HG03457 (cell line): ENCODE data around the gene MAP3K20.
"Not testable (repeated sequence)": the region's sequence is repeated elsewhere in the genome, so short reads cannot be mapped to it uniquely, and the experiment has no call there.

Source experiments
- ATAC-seq: cut with Tn5 transposase; IDR thresholded peaks from one replicate; pipeline ENCODE4 v1.9.1; 2021; ENCODE audit warnings: moderate number of reproducible peaks; ENCODE audit not compliant: unreplicated experiment

Gene MAP3K20

DNA sequence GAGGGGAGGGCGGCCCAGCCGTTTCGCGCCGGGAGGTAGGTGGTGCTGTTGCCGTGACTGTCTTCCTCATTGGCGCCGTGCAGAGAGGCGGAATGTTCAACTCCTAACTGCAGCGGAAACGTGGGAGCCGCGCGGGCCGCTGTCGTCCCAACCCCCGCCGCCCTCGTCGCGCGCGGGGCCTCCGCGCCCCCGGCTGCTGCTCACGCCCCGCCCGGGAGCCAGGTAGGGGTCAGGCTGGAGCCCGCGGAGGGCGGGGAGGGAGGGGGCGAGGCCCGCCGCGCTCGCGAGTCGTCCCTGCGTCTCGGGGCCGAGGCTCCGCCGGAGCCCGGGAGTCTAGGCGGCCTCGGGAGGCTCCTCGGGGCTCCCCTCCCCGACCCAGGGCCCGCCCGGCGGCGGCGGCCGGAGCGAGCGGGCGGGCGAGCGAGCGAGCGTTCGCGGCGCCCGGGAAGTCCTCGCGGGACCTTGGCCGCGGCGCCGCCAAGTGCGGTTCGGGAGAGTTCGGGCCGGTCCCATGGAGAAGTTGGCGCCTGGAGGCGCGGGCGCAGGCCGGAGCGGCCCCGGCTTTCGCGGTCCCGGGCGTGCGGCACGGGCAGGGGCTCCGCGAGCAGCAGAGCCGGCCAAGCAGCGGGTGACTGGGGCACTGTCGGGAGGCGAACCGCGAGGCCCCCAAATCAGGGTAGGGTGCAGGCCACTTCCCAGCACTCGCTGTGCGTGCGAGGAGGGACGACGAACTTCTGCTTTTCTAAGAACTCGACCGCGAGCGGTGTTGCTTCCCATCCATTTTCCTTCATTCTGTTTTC lies at the start of gene MAP3K20:
TSS of gene MAP3K20 (plus strand) at position 66 of the 800 bp plus-strand sequence. CDS start 15,186 bp downstream, outside the sequence.
- peak; percentile 48 for ATAC-seq

DNA sequence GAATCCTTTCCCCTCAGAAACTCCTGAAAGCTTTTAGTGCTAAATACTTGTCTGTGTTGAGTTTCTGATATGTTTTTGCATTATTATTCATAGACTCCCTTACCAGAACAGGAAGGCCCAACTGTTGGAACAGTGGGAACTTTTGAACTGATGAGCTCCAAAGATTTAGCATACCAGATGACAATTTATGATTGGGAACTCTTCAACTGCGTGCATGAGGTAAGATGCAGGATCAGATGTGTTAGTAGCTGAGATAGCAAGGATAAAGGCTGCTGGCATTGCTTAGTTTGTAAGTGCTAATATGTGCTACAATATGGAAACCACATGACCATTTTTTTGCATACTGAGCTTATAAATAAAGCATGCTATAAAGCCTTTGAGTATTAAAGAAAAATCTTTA lies 49.2 kb upstream of the MAP3K20 start:
- no peak for ATAC-seq

DNA sequence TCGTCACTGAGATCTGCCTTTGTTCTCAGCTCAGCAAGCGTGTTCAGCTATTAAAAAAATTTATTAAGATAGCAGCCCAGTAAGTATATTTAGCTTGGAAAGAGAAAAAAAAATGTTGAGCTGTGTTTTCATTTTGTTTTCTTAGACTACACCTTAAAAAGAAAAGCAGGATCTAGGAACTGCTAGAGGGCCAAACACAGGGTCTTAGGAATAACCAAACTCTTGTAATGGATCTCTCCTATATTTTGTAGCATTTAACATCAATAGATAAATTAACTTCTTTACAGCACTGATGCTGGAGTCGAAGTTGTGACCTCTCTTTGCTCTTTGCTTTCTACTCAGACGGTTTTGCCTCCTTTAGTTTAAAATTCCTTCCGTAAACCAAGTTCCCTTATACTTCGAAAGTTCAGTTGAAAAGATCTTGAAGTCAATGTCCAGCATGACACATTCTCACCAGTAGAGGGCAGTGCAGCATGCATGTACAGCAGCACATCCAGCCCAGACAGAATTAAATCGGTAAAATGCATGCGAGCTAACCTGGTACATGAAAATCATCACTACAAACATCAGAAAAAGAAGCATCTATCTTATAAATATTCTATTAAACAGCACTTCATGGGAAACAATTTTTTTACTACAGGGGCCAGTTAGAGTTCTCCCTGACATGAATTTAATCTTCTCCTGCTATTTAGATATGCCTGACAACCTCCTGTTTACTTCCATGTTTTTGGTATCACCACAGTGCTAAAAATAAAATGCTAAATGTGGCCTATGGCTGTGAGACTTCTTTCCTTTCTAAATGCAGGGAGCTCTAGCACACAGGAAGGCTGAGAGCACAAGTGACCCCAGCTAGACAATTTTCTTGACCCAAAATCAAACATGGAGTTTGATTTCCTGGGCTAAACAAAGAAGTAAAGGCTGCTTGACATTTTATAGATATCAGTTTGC lies 48.2 kb upstream of the MAP3K20 start:
- ATAC-seq: no peak

DNA sequence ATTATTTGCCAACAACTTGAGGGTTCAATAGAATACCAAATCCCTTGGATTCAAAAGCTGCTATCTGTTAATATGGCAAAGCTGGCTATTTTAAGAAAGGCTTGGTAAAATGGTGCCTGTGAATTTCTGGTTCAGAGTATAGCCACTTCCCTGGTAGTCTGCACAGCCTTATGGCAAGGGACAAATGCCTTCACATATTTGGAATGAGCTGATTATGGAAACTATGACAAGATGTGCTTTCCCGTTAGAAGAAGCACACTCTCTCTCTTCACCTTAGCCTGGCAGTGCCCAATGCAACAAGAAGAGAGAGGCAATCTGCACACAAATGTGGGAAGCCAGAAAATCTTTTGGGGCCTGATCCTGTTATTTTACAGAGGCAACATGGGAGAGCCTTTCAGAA lies 47.5 kb upstream of the MAP3K20 start:
- no peak for ATAC-seq

DNA sequence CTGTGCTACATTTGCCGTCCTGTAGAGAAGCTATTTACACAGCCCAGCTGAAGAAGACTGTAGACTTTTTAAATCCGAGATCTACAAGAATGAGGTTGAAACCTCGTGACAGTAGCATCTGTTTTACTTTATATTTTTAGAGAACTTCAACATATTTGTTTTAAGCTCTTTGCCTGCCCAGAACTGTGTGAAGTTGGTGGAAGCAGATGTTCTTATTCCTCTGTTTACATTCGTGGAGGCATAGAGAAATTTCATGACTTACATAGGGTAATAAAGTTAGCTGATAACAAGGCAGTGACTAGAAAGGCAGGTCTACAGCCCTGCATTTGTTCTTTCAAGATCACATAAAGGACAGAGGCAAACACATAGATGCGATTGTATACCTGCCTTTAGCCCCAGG lies 47.0 kb upstream of the MAP3K20 start:
- no peak for ATAC-seq

DNA sequence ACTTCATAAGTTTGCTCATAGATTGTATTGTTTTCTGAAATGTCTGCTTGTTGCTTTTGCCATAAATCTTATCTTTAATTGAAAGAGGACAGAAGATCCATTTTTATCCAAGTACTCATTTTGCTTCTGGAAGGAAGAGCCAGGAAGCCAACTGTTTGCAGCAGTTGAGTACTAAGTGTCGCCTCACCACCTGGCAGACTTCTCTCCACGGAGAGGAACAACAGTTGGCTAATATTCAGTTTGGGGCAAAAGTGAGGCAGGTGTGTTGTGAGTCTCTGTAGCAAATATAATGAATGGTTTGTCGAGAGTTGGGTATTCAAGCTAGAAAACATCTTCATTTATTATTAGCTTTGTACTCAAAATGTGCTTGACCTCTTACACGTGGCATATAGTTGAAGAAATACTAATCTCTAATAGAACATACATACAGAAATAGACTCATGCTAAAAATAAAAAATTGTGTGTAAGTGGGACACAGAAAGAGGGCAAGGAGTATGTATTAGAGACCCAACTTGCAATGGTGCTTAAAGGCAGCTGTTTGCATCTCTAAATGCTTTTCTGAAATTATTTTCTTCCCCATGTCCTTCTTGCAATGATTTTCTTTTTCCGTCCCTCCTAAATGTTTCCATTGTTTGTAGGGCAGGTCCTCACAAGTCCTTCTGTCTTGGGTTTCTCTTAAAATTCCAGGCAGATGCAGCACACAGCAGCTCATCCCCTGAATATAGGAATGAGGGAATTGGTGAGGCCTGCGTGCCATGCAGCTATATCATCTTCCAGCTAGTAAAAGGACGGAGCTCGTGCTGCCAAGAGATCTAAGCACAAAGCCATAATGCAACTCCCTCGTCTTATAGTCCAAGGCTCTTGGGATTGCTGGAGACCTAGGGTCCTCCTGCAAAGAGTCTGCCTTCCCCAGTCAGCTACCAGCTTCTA lies 44.8 kb upstream of the MAP3K20 start:
- ATAC-seq: no peak

DNA sequence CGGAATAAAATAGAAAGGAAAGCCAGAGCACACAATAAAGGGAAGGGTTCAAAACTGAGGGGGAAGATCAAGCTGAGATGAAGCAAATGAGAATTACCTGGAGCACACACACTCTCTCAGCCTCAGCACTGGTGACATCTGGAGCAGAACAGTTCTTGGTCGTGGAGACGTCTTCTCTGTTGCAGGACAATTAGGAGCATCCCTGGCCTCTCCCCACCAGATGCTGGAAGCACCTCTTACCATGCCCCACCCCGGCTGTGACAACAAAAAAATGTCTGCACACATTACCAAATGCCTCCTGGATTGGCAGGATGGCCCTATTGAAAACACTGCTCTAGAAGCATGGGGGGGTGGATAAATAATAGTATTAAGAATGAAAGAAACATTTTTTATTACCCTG lies 43.6 kb upstream of the MAP3K20 start:
- no peak for ATAC-seq

DNA sequence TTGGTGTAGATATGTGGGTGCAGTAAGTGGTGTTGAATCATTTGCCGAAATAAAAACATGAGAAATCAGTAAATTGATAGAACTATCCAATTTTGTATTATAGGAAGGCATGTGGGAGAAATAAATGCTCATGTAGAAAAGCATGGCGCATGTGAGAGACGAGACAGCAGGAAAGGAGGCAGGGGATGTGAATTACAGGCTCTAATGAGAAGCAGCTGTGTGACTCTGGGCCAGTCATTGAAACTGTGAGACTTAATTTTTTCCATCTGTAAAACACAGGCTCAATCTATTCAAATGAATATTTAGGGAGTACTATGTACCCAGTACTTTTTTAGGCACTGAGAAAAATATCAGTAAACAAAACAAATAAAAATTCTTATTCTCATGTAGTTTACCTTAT lies 42.6 kb upstream of the MAP3K20 start:
- ATAC-seq: no peak

DNA sequence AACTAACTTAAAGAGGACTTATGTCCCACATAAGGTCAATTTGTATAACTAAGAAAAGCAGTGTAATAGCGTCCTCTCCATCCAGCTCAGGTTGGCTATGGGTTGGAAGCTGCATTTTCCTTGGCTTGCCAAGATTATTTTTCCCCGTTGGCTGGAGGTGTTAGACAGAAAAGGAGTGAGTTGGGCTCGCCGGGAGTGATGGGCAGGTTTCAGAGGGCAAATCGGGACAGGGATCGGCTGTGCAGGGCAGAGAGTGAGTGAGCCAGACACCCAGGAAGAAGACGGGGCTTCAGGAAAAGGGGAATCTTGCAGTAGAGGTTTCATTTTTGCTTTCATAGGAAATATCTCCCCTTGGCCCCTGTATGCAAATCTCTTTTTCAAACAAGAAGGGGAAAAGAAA lies 41.5 kb upstream of the MAP3K20 start:
- no peak for ATAC-seq

DNA sequence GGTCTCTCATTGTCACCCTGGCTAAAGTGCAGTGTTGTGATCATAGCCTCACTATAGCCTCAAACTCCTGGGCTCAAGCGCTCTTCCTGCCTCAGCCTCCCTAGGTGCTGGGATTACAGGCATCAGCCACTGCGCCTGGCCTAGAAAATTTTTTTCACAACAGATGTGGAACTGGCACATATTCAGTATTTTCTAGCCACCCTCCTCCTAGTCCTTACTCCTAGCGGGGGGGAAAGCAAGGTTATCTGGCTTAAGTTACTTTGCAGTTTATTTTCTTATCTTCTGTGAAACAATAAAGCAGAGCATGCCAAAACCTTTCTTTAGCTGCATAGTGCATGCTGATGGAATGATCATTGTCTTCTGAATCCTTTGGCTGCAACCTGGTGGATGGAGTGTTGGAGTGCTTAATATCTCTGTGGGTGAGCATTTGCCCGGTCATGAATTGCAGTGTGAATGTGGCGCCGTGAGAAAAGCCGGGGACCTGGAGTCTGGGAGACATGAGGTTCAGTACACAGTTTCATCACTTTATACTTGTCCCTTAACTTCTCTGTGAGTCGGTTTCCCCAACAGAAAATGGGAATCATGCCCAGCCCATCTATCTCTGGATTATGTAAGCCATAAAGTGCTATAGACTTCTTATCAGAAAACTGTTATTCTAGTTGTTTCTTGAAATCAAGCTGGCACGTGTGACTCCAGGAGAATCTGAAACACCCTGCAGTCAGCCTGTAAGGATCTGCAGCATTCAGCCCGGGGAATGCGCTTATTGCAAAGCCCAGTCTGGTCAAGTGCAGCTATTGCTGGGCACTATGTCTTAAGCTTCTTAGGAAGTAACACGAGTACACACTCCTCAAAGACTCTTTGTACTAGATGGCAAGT lies 38.2 kb upstream of the MAP3K20 start:
- no peak for ATAC-seq

DNA sequence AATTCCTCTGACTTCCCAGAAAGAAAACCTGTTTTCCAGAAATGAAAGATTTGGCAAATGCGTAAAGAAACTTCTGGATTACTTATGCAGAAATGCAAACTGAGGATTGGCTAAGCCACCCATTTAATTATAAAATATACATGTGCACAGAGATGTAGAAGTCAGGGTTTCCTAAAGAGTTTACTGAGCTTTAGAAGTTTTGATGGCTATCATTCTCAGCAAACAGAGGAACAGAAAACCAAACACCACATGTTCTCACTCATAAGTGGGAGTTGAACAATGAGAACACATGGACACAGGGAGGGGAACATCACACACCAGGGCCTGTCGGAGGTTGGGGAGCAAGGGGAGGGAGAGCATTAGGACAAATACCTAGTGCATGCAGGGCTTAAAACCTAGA lies 37.4 kb upstream of the MAP3K20 start:
- ATAC-seq: not testable (repeated sequence)

DNA sequence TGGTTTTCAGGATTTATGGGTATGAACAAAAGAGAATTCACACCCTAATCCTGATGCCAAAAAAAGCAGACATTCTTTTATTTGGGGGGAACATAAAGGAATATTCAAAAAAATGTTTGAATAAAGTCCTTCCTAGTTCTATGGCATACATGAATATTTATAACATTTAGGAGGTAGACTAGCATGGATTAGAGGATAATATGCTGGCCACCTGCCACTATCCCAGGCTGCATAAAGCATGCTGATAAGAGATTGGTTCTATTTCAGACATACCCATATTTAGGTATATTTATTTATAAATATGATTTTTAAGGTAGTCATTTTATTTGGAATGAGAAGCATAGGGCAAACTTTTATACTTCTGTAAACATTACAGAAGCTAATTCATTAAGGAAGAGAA lies 34.9 kb upstream of the MAP3K20 start:
- no peak for ATAC-seq

DNA sequence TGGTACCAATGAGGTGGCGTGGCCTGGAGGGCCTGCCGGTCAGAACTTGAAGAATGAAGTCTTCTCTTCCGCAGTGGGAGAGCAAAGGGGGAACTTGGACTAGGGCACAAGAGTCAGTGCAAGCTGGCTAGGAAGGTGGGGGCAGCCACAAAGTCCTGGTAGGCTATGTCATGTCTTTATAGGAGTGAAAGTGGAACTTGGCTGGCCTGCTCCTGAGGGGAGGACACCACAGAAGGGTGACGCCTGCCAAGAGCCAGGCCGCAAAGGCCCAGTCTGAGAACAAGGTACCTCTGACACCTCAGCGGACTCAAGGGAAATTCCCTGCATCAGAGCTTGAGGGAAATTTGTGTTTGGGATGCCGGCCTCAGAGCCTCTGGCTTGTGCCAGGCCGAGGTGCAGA lies 32.2 kb upstream of the MAP3K20 start:
- ATAC-seq: no peak

DNA sequence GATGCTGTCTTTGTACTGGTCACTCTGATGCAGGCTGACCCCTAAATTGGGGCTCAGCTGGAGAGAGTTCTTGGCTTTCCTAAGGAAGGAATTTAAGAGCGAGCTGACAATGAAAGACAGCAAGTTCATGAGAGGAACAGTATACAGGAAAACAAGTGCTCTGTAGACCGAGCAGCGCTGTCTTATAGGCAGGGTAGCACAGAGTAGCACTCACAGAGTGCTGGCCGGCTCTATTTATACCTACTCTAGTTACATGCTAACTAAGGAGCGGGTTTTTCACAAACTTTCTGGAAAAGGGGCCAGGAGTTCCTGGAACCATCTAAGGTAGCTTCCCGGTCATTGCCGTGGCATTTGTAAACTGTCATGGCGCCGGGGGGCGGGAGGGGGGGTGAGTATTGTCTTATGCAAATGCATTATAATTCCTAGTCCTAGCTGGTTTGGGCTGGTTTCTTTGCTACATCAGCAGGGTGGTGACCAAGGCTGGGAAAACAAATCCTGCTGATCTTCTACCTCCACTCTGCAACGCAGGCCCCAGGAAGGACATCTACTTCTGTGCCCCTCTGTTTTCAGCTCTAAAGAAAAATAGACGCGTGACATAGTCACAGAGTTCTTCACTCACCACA lies 31.6 kb upstream of the MAP3K20 start:
- no peak for ATAC-seq

DNA sequence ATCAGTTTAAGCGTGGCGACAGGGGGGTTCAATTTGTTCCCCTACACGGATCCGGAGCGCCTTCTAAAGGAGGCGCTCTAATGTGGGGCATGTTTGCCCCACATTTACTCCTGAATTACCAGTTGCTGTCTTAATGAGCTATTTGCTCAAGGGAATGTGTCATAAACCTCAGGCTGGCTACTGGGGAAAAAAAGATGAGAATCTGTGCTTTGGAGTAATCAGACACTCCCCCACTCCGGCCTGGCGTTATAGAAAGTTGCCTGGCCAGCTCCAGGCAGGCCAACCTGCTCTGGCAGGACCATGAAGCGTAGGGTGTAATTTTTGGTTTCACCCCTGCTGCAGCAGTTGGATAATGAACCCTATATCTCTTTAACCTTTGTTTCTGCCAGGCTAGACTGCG lies 31.0 kb upstream of the MAP3K20 start:
- ATAC-seq: no peak

DNA sequence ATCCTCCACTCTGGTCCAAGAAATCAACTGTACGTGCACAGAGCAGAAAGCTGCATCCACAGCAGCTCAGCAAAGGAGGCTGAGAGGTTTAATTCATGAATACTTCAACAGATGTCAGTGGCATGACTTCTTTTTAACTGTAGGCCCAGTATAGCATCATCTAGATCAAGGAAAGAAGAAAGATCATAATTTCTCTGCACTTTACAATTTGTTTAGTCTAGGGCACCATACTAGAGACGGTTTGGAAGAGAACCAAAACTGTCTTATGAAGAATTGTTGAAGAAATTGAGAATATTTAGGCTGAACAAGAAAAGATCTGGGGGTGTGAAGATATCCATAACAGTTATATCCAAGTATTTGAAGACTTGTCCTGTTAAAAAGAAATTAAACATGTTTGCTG lies 30.5 kb upstream of the MAP3K20 start:
- no peak for ATAC-seq

DNA sequence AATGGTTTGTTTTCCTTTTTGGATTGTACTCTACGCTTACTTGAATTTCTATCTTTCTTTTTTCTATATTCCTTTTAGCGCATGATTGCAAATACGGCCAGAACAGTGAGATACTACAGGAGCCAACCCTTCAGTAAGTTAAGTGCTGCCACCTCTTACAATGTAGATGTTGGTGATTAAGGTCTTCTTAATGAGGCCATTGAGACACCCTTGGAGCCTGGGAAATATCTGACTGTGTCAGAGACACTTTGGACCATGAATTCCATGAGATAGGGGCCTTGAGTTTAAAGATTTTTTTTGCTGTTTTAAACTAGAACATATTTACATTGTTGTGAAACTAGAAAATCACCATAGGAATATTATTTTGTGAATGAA lies 27.1 kb upstream of the MAP3K20 start:
- no peak for ATAC-seq

DNA sequence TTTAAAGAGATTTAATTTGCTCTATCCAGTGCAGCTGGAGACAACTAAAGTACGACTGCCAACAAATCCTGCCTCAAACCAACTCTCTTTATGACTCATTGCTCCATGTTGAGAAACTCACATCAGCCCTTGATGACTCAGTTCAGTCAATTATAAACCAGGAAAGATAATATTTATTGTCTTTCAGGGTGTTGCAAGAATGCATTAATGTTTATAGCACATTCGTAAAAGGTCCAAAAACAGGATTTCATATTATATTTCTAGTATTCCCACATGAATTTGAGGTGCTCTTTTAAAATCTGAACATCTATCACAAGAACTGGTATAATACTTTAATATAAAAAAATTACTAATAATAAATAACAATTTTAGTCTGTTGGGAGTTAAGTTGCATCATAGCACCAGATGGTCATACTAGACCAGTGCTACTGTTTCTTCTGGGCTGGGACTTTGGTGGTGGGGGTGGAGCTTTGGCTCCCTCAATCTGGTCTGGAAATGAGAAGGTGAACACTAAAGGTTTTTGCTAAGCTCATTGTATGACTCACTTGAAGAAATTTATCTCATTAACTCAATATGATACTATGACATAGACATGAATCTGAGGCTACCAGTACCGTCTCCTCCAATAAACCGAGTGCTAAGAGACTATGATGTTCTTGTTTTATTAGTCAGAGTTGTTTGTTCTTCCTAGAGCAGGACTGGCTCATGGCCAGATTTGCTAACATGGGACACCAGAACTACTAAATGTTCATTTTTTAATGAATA lies 26.6 kb upstream of the MAP3K20 start:
- ATAC-seq: peak; percentile 88

DNA sequence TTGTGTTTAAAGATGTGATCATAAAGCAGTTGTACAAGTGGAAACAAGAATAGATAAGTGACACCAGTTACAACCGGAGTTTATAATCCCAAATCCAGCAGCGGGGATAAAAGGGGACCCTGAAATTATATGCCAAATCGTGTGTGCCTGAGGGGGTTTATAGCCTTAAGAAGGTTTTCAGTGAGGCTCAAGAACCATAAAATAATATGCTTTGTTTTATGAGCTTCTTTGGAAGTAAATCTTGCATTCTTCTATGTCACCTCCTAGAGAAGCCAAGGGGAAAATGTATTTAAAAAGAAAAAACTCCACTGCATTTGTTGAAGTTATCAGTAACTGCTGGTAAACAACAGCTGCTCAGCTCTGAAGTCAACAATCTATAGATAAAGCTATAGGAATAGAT lies 25.8 kb upstream of the MAP3K20 start:
- no peak for ATAC-seq
